Calu3 (cell line): Measurements from ENCODE around the gene NOSIP. TPM values are rescaled to one million over a fixed set of nuclear protein-coding genes. Genes with fewer than 3 reads are reported as not detected.

Experiments used
- BruUV-seq: library from RNA; stranded (reverse); fragments of 400-500 nt; replicated peaks from 2 replicates; lab custom pipeline; 2021; lab: Mats Ljungman, UMichigan
- CTCF ChIA-PET: fragments of 300-600 bp; sonication (Branson Sonifier 250); formaldehyde crosslinking; loops from one replicate; lab custom pipeline; 2022; ENCODE audit warnings: antibody characterized with exemption; lab: Charles Lee
- DNase-seq: peaks from one replicate; pipeline ENCODE4 v3.0.0; 2022
- H3K27ac Mint-ChIP-seq: one replicate; pipeline ENCODE4 v1.8.0; 2022; ENCODE audit warnings: mixed read lengths; ENCODE audit not compliant: unreplicated experiment
- H3K27me3 Mint-ChIP-seq: one replicate; pipeline ENCODE4 v1.8.0; 2022; ENCODE audit warnings: mixed read lengths; ENCODE audit not compliant: unreplicated experiment
- H3K36me3 Mint-ChIP-seq: one replicate; pipeline ENCODE4 v1.8.0; 2022; ENCODE audit warnings: mild to moderate bottlenecking, moderate library complexity, mixed read lengths; ENCODE audit not compliant: insufficient read depth, unreplicated experiment
- H3K4me1 Mint-ChIP-seq: one replicate; pipeline ENCODE4 v1.8.0; 2022; ENCODE audit warnings: mild to moderate bottlenecking, low read depth, mixed read lengths; ENCODE audit not compliant: unreplicated experiment
- H3K4me3 Mint-ChIP-seq: one replicate; pipeline ENCODE4 v1.8.0; 2022; ENCODE audit warnings: mild to moderate bottlenecking, low read depth, moderate library complexity, mixed read lengths; ENCODE audit not compliant: unreplicated experiment
- H3K9me3 Mint-ChIP-seq: one replicate; pipeline ENCODE4 v1.8.0; 2022; ENCODE audit warnings: low read depth, mixed read lengths; ENCODE audit not compliant: unreplicated experiment
- CTCF ChIP-seq: fragments of 200-600 bp; IDR thresholded peaks from one replicate; pipeline ENCODE4 v1.8.0; 2022; ENCODE audit warnings: antibody characterized with exemption; ENCODE audit not compliant: unreplicated experiment
- intact Hi-C: fragments of 100-400 bp; cut with micrococcal nuclease; formaldehyde crosslinking; loops from one replicate; pipeline ENCODE4 v1.10.0; 2022; ENCODE audit not compliant: unreplicated experiment
- total RNA-seq: library from RNA; stranded (reverse); gene quantifications from 2 replicates; pipeline ENCODE4 v1.2.3, GENCODE V29; 2022

NOSIP gene
- total RNA-seq, 1 experiment from 2014 or later: 76.9 TPM

DNA sequence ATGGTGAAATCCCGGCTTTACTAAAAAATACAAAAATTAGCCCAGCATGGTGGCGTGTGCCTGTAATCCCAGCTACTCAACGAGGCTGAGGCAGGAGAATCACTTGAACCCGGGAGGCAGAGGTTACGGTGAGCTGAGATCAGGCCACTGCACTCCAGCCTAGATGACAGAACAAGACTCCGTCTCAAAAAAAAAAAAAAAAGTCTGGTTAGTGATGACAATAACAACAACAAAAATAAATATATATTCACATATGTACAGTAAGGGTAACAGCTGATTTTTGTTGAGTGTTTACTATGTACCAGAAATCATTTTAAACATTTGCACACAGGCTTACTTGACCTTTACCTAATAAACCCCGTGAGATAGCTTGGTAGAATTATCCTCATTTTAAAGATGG, 36.6 kb upstream of the NOSIP start:
- Mint-ChIP-seq H3K36me3 (peaks cover 74% of the 10 kb centered on the region), H3K27me3 (no peaks in the 10 kb centered on the region), H3K27ac (no peak overlapping the region), H3K9me3 (no peaks in the 10 kb centered on the region), H3K4me1 (peaks cover 15% of the 10 kb centered on the region), H3K4me3 (no peak overlapping the region)
- intact Hi-C loops: no loop called here
- no peak for TF ChIP-seq CTCF
- BruUV-seq: no TSS peak
- CTCF ChIA-PET: interaction anchor here (0.7 kb wide), 1 partner anchor 1201 kb away, joined by 4 read pairs; no protein-coding TSS in a partner anchor
- no peak for DNase-seq

- CTCF ChIA-PET: no interaction called here
- TF ChIP-seq CTCF: no peak
- Mint-ChIP-seq H3K4me1 (peaks cover 15% of the 10 kb centered on the region), H3K36me3 (peaks cover 70% of the 10 kb centered on the region), H3K27me3 (no peaks in the 10 kb centered on the region), H3K4me3 (no peak overlapping the region), H3K9me3 (no peaks in the 10 kb centered on the region), H3K27ac (no peak overlapping the region)
- no TSS peak for BruUV-seq
- no peak for DNase-seq
- intact Hi-C loops: no loop called here
These were observed 36.2 kb upstream of the NOSIP start for GRCh38 chr19:49616532-49616931.

DNA sequence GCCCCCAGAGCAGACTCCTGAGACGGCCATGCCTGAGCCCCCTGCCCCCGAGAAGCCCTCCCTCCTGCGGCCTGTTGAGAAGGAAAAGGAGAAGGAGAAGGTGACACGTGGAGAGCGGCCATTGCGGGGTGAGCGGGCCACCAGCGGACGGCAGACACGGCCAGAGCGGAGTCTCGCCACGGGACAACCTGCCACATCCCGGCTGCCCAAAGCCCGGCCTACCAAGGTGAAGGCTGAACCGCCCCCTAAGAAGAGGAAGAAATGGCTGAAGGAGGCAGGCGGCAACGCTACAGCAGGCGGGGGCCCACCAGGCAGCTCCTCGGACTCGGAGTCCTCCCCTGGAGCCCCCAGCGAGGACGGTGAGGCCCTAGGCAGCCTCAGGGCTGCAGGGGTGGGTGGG, 35.5 kb upstream of the NOSIP start:
- CTCF ChIA-PET: no interaction called here
- Mint-ChIP-seq H3K27ac (no peak overlapping the region), H3K36me3 (peaks cover 71% of the 10 kb centered on the region), H3K4me3 (no peak overlapping the region), H3K9me3 (no peaks in the 10 kb centered on the region), H3K27me3 (no peaks in the 10 kb centered on the region), H3K4me1 (peaks cover 15% of the 10 kb centered on the region)
- intact Hi-C loops: no loop called here
- no TSS peak for BruUV-seq
- TF ChIP-seq CTCF: no peak
- no peak for DNase-seq

GRCh38 chr19:49614096-49614833, 33.9 kb upstream of the NOSIP start:
- H3K36me3 Mint-ChIP-seq: peaks cover 74% of the 10 kb centered on the region

More at GRCh38 chr19:49614096-49614833, 33.9 kb upstream of the NOSIP start:
- CTCF ChIA-PET: no interaction called here
- Mint-ChIP-seq H3K4me1 (peaks cover 15% of the 10 kb centered on the region), H3K9me3 (no peaks in the 10 kb centered on the region), H3K4me3 (no peak overlapping the region), H3K27ac (no peak overlapping the region), H3K27me3 (no peaks in the 10 kb centered on the region)
- BruUV-seq: no TSS peak
- DNase-seq: no peak
- intact Hi-C loops: no loop called here
- TF ChIP-seq CTCF: no peak
